Spleen (tissue), 11 donors: ENCODE results near the gene WWC1. TPM values are rescaled to one million over a fixed set of nuclear protein-coding genes. Genes with fewer than 3 reads are reported as not detected.
A peak's percentile ranks its signal among the peaks of the same experiment; 100 is the strongest.

Experiments
- DNase-seq: peaks from one replicate; pipeline ENCODE4 v3.0.0-alpha.2; 2020
- H3K27ac ChIP-seq, 8 donors: fragments of 200-600 bp; sonication (generic) in 7 of 8; 1 replicate in 4 of 8; 2 replicates in 4 of 8; pipeline versions ENCODE4 v1.5.0 to v1.8.0; 2016 to 2021; ENCODE audit warnings: inconsistent platforms in 4 of 8, mild to moderate bottlenecking in 4 of 8, moderate library complexity in 1 of 8
- H3K27me3 ChIP-seq, 7 donors: fragments of 200-600 bp; sonication (generic) in 6 of 7; replicated peaks in 1 of 7; 1 replicate in 4 of 7; 2 replicates in 3 of 7; pipeline versions ENCODE4 v1.5.0 to v1.8.0; 2016 to 2021; ENCODE audit warnings: inconsistent platforms in 3 of 7, mild to moderate bottlenecking in 1 of 7
- H3K36me3 ChIP-seq, 6 donors: fragments of 200-600 bp; sonication (generic) in 5 of 6; 1 replicate in 4 of 6; 2 replicates in 2 of 6; pipeline versions ENCODE4 v1.5.0 to v1.8.0; 2016 to 2021; ENCODE audit warnings: inconsistent platforms in 2 of 6
- H3K4me1 ChIP-seq, 6 donors: fragments of 200-600 bp; sonication (generic) in 5 of 6; 1 replicate in 3 of 6; 2 replicates in 3 of 6; pipeline versions ENCODE4 v1.5.0 to v1.8.0; 2016 to 2021; ENCODE audit warnings: inconsistent platforms in 3 of 6
- H3K4me3 ChIP-seq, 8 donors: fragments of 200-600 bp; sonication (generic) in 7 of 8; 1 replicate in 4 of 8; 2 replicates in 4 of 8; pipeline versions ENCODE4 v1.5.0 to v1.8.0; 2016 to 2021; ENCODE audit warnings: inconsistent platforms in 4 of 8, mild to moderate bottlenecking in 4 of 8, moderate library complexity in 2 of 8
- H3K9me3 ChIP-seq, 8 donors: fragments of 200-600 bp; sonication (generic) in 7 of 8; 1 replicate in 4 of 8; 2 replicates in 4 of 8; pipeline versions ENCODE4 v1.5.0 to v1.8.0; 2016 to 2021; ENCODE audit warnings: inconsistent platforms in 4 of 8
- CTCF ChIP-seq, 11 experiments: fragments of 200-600 bp in 7 of 11; fragments of 450-650 bp in 4 of 11; sonication (generic) in 4 of 11; IDR thresholded peaks in 8 of 11; conservative IDR thresholded peaks in 3 of 11; 1 replicate in 7 of 11; 2 replicates in 4 of 11; pipeline versions ENCODE4 v1.4.0 to v1.8.0; 2016 to 2021; ENCODE audit warnings: antibody characterized with exemption in 11 of 11, inconsistent platforms in 4 of 11, mild to moderate bottlenecking in 1 of 11
- POLR2A ChIP-seq, 3 donors: fragments of 450-650 bp; IDR thresholded peaks; one replicate each; pipeline ENCODE4 v1.5.1; 2017; ENCODE audit warnings: antibody characterized with exemption in 3 of 3, mild to moderate bottlenecking in 1 of 3
- POLR2AphosphoS5 ChIP-seq, 3 donors: sonication (generic); formaldehyde crosslinking; IDR thresholded peaks; one replicate each; pipeline ENCODE4 v1.5.1; 2017; ENCODE audit warnings: antibody characterized with exemption in 3 of 3
- WGBS, 5 donors: extraction: QIAGEN DNeasy Blood & Tissue Kit in 3 of 5; methylation state at CpG; one replicate each; pipeline versions ENCODE4 v1.1.5 to v1.1.7; 2013 to 2018; 5-methylcytosine and 5-hydroxymethylcytosine counted together
- intact Hi-C: fragments of 100-400 bp; cut with DNase I; formaldehyde crosslinking; loops from one replicate; pipeline ENCODE4 v1.15.0; 2023; ENCODE audit warnings: low total_unique reads
- polyA plus RNA-seq, 3 donors: library from polyadenylated mRNA; stranded (reverse); fragments of 200-250 nt; gene quantifications; one replicate each; pipeline ENCODE4 v1.2.1, GENCODE V29; 2013
- total RNA-seq, 7 donors: library from RNA; depleted of rRNA in 3 of 7; stranded (reverse); fragments of >200 nt in 3 of 7; fragmentation: NEBNext Ultra II Directional in 4 of 7; extraction: Animal tissue kit (Norgen Biotek cat#: 25700) in 4 of 7; gene quantifications; one replicate each; pipeline versions ENCODE4 v1.1.0 to v1.2.1, GENCODE V29; 2016 to 2021
- donor health status: healthy with polysubstance abuse.
- donor health status: DM: no; HTN: no; CAD: no; lungs with moderate emphysema.
- donor health status: DM: no; HTN: no; CAD: no.
- donor health status: Bipolar disorder and iron deficiency.
- donor health status: healthy.
- donor health status: DM: no; HTN: no; CAD: no.
- donor health status: DM: yes; HTN: yes; CAD: no.

WWC1 gene
- total and polyA plus RNA-seq, 10 donors, result 0.60 to 5.4 (median 1.3) TPM

- Histone ChIP-seq H3K27me3 (no peaks in the 10 kb centered on the region), H3K9me3 (no peaks in the 10 kb centered on the region), H3K27ac (no peak overlapping the region), H3K4me1 (no peaks in the 10 kb centered on the region), H3K36me3 (no peaks in the 10 kb centered on the region), H3K4me3 (no peak overlapping the region)
- intact Hi-C loops, result no loop called here
- 79 to 86% (median 81%) methylated on average over 1 of the region's 1 CpG for WGBS, 5 donors
- DNase-seq, result no peak
- TF ChIP-seq POLR2A (IDR thresholded peaks at IDR 0.05), result no peak
- TF ChIP-seq POLR2AphosphoS5 (IDR thresholded peaks at IDR 0.05), result no peak
- no peak for TF ChIP-seq CTCF (IDR thresholded peaks at IDR 0.05 in 8 of 11, conservative IDR thresholded peaks at IDR 0.05 in 3 of 11)
Observed at GRCh38 chr5:168474319-168474718, 182.9 kb downstream of the WWC1 start.

DNA sequence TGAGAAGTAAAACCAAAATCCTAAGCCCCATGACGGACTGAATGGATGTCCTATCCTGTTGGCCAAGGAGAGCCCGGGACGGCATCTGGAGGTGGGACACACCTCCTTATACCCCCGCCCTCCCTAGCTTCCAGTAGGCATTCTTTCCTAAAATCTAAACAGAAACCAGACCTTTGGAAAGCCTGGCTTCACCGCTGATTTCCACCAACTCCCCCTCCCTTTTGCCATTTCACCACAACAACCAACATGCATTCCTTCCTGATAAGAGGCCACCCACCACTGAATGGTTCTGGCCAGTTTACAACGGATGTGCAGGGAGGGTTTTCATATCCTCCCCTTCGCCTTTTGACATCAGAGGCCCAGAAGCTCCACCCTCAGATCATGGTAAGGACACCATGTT is 185.6 kb downstream of the WWC1 start:
- peak; percentile 44 for DNase-seq
- no peaks in the 10 kb centered on the region for H3K36me3 ChIP-seq
- no peak overlapping the region for H3K4me3 ChIP-seq
- no peaks in the 10 kb centered on the region for H3K27me3 ChIP-seq
- no peaks in the 10 kb centered on the region for H3K9me3 ChIP-seq
- no peak overlapping the region for H3K27ac ChIP-seq
- H3K4me1 ChIP-seq, result no peaks in the 10 kb centered on the region
- intact Hi-C loops, result no loop called here
- WGBS, 5 donors, result 44 to 56% (median 47%) methylated on average over 7 of the region's 7 CpGs
- TF ChIP-seq POLR2AphosphoS5 (IDR thresholded peaks at IDR 0.05) (no peak), POLR2A (IDR thresholded peaks at IDR 0.05) (no peak), CTCF (IDR thresholded peaks at IDR 0.05 in 8 of 11, conservative IDR thresholded peaks at IDR 0.05 in 3 of 11) (no peak)

- no peaks in the 10 kb centered on the region for H3K36me3 ChIP-seq
- peaks cover 0 to 3% (median 0%) of the 10 kb centered on the region in 7 donors for H3K27me3 ChIP-seq
- DNase-seq, result no peak
- H3K4me1 ChIP-seq, result no peaks in the 10 kb centered on the region
- intact Hi-C loops, result no loop called here
- no peaks in the 10 kb centered on the region for H3K9me3 ChIP-seq
- no peak overlapping the region for H3K27ac ChIP-seq
- 77 to 89% (median 83%) methylated on average over 3 of the region's 3 CpGs for WGBS, 5 donors
- TF ChIP-seq POLR2AphosphoS5 (IDR thresholded peaks at IDR 0.05) (no peak), POLR2A (IDR thresholded peaks at IDR 0.05) (no peak), CTCF (IDR thresholded peaks at IDR 0.05 in 8 of 11, conservative IDR thresholded peaks at IDR 0.05 in 3 of 11) (no peak)
- H3K4me3 ChIP-seq, result no peak overlapping the region
Observed at GRCh38 chr5:168479166-168479565, 187.7 kb downstream of the WWC1 start.

GRCh38 chr5:168480601-168481000 is 189.2 kb downstream of the WWC1 start:
- peaks cover 0 to 3% (median 0%) of the 10 kb centered on the region in 7 donors for H3K27me3 ChIP-seq
- TF ChIP-seq POLR2AphosphoS5 (IDR thresholded peaks at IDR 0.05), result no peak
- TF ChIP-seq CTCF (IDR thresholded peaks at IDR 0.05 in 8 of 11, conservative IDR thresholded peaks at IDR 0.05 in 3 of 11), result no peak
- no peak overlapping the region for H3K4me3 ChIP-seq
- peaks cover 0 to 3% (median 0%) of the 10 kb centered on the region in 6 donors for H3K4me1 ChIP-seq
- H3K36me3 ChIP-seq, result no peaks in the 10 kb centered on the region
- no peak overlapping the region for H3K27ac ChIP-seq
- no peak for DNase-seq
- H3K9me3 ChIP-seq, result no peaks in the 10 kb centered on the region
- intact Hi-C loops, result no loop called here
- WGBS, 5 donors, result 89 to 92% (median 91%) methylated on average over 3 of the region's 3 CpGs
